Psoas muscle (tissue), 8 donors: ENCODE results near the gene EYS. TPM values are rescaled to one million over a fixed set of nuclear protein-coding genes. Genes with fewer than 3 reads are reported as not detected.

Experiments
- ATAC-seq, 4 donors: fragments of 200-7000 bp; cut with Tn5 transposase; one replicate each; pipeline ENCODE4 v1.9.1; 2020; ENCODE audit warnings: moderate library complexity in 3 of 4, mild to moderate bottlenecking in 2 of 4
- DNase-seq, 2 donors: peaks; one replicate each; pipeline ENCODE4 v3.0.0-alpha.2; 2020
- H3K27ac ChIP-seq: fragments of 200-600 bp; one replicate; pipeline ENCODE4 v1.8.0; 2022
- H3K27me3 ChIP-seq, 3 donors: fragments of 200-600 bp in 1 of 3; one replicate each; pipeline versions ENCODE4 v1.6.1 to v1.8.0; 2013 to 2022; ENCODE audit warnings: low read length in 2 of 3, mild to moderate bottlenecking in 2 of 3, moderate library complexity in 1 of 3; ENCODE audit not compliant: insufficient read depth in 3 of 3
- H3K36me3 ChIP-seq, 2 donors: fragments of 200-600 bp in 1 of 2; one replicate each; pipeline versions ENCODE4 v1.6.1 to v1.8.0; 2013 to 2022; ENCODE audit warnings: low read depth in 1 of 2, mild to moderate bottlenecking in 1 of 2, moderate library complexity in 1 of 2; ENCODE audit not compliant: insufficient read depth in 1 of 2
- H3K4me1 ChIP-seq: fragments of 200-600 bp; one replicate; pipeline ENCODE4 v1.8.0; 2022
- H3K4me3 ChIP-seq: fragments of 200-600 bp; one replicate; pipeline ENCODE4 v1.8.0; 2022; ENCODE audit warnings: mild to moderate bottlenecking
- H3K9me3 ChIP-seq: fragments of 200-600 bp; one replicate; pipeline ENCODE4 v1.8.0; 2022
- CTCF ChIP-seq: fragments of 200-600 bp; IDR thresholded peaks from one replicate; pipeline ENCODE4 v1.8.0; 2022; ENCODE audit warnings: antibody characterized with exemption
- WGBS, 3 donors: extraction: QIAGEN DNeasy Blood & Tissue Kit; methylation state at CpG; one replicate each; pipeline versions ENCODE4 v1.1.6 to v1.1.7; 2013; 5-methylcytosine and 5-hydroxymethylcytosine counted together
- intact Hi-C, 2 donors: fragments of 100-400 bp; cut with DNase I; formaldehyde crosslinking; loops; one replicate each; pipeline versions ENCODE4 v1.11.0 to v1.14.2; 2022
- polyA plus RNA-seq, 3 donors: library from polyadenylated mRNA; stranded (reverse); fragments of 200-250 nt; gene quantifications; one replicate each; pipeline ENCODE4 v1.2.3, GENCODE V29; 2013
- total RNA-seq, 4 donors: library from RNA; stranded (reverse); fragmentation: NEBNext Ultra II Directional in 2 of 4; extraction: Animal tissue kit (Norgen Biotek cat#: 25700) in 2 of 4; gene quantifications; one replicate each; pipeline versions ENCODE4 v1.2.1 to v1.2.4, GENCODE V29; 2021 to 2023
- donor health status: healthy with polysubstance abuse.
- donor health status: DM: no; HTN: no; CAD: no; lungs with moderate emphysema.
- donor health status: Bipolar disorder and iron deficiency.
- donor health status: healthy.
- donor health status: DM: yes; HTN: yes; CAD: no.
- donor health status: DM: no; HTN: no; CAD: no.
- donor health status: DM: no; HTN: no; CAD: no.
- donor health status: DM: yes; HTN: yes; CAD: no.

The EYS gene
- total and polyA plus RNA-seq, 7 donors = under 0.01 TPM; not detected in 6

DNA sequence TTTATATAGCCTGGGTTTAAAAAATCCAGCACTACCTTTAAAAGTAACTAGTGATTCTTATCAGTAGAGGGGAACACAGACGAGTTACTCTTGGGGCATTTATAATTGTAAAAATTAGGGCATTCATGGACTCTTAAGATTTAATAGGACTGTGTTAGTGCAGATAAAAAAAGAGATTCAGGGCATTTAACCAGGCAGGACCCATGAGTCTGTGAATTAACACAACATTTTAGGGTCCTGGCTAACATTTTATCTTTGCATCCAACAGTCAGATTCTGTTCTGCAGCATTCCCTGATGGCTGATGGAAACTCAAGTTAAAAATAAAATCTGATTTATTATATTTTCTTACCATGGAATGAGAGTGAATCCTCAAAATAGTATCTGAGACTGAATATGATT lies 1297.1 kb downstream of the EYS start:
- no peak for DNase-seq
- ATAC-seq = no peak
- intact Hi-C loops = no loop called here
- no peak for TF ChIP-seq CTCF
- H3K27ac ChIP-seq = no peak overlapping the region
- H3K4me1 ChIP-seq = no peaks in the 10 kb centered on the region
- H3K9me3 ChIP-seq = no peaks in the 10 kb centered on the region
- no peaks in the 10 kb centered on the region for H3K36me3 ChIP-seq
- 72 to 79% (median 73%) methylated on average over 1 of the region's 1 CpG for WGBS, 3 donors
- no peaks in the 10 kb centered on the region for H3K27me3 ChIP-seq
- no peak overlapping the region for H3K4me3 ChIP-seq

DNA sequence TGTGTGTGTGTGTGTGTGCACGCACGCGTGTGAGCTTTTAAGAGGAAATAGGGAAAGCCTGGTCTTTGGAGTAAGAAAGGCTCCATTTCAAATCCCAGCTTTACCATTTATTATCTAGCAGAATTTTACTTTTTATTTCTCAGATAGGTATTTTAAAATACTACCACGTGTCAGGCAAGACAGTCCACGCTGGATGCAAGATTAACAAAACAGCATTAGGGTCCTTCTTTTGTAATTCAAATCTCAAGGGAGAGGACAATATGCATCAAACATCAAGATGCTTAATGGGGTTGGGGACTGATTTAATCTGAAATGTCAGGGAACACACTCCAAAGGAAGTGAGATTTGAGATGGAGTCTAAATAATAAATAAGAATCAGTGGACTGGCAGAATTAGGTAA lies 1302.6 kb downstream of the EYS start:
- ATAC-seq = no peak
- 70 to 74% (median 74%) methylated on average over 5 of the region's 5 CpGs for WGBS, 3 donors
- intact Hi-C loops = no loop called here

GRCh38 chr6:64383277-64383676 lies 1323.7 kb downstream of the EYS start:
- H3K36me3 ChIP-seq = no peaks in the 10 kb centered on the region
- WGBS, 3 donors = 34 to 42% (median 35%) methylated on average over 2 of the region's 2 CpGs
- H3K4me3 ChIP-seq = no peak overlapping the region
- ATAC-seq = no peak
- no peaks in the 10 kb centered on the region for H3K9me3 ChIP-seq
- no peaks in the 10 kb centered on the region for H3K27me3 ChIP-seq
- H3K4me1 ChIP-seq = no peaks in the 10 kb centered on the region
- intact Hi-C loops = no loop called here
- no peak for DNase-seq
- H3K27ac ChIP-seq = no peak overlapping the region
- TF ChIP-seq CTCF = no peak

More for the DNA sequence above, 1302.6 kb downstream of the EYS start:
- Histone ChIP-seq H3K27ac (no peak overlapping the region), H3K4me1 (no peaks in the 10 kb centered on the region), H3K27me3 (no peaks in the 10 kb centered on the region), H3K36me3 (no peaks in the 10 kb centered on the region), H3K4me3 (no peak overlapping the region), H3K9me3 (no peaks in the 10 kb centered on the region)
- no peak for TF ChIP-seq CTCF
- no peak for DNase-seq

DNA sequence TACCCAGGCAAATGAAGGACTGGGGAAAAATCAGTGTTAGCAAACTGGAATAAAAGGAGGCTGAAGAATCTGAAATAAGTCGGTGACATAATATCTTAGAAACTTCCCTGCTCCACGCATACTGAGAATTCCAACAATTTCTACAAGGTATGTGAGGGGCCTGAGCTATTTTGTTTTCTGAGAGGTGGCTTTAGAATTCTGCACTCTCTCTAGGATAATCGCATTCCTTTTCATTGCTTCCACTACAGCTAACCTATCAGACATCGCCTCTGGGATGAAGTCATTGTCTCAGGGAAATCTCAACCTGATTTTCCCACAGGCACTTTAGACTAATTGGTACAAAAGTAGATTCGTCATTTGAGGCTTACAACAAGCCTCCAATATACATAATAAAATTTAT lies 1330.6 kb downstream of the EYS start:
- no peaks in the 10 kb centered on the region for H3K27me3 ChIP-seq
- no peak overlapping the region for H3K4me3 ChIP-seq
- intact Hi-C loops = no loop called here
- no peaks in the 10 kb centered on the region for H3K4me1 ChIP-seq
- H3K27ac ChIP-seq = no peak overlapping the region
- no peak for DNase-seq
- H3K36me3 ChIP-seq = no peaks in the 10 kb centered on the region
- H3K9me3 ChIP-seq = no peaks in the 10 kb centered on the region
- no peak for TF ChIP-seq CTCF
- WGBS, 3 donors = 69 to 84% (median 77%) methylated on average over 5 of the region's 5 CpGs
- no peak for ATAC-seq

DNA sequence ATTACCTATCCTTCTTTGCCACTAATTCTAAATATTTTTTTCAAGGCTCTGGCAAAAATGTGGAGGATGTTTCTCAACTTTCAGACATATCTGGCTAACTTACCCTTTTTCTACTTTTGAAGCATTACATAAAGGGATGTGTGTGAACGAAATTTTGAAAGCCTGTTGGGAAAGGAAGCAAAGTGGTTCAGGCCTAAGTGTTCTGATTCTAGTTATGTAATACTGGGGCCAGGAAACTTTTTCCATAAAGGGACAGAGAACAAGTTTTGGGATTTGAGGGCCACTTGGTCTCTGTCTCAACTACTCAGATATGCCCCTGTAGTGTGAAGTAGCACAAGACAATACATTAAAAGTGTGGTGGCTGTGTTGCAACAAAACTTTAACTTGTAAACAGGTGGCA lies 1349.6 kb downstream of the EYS start:
- 62 to 64% (median 62%) methylated on average over 1 of the region's 1 CpG for WGBS, 3 donors
- Histone ChIP-seq H3K4me3 (no peak overlapping the region), H3K4me1 (no peaks in the 10 kb centered on the region), H3K36me3 (no peaks in the 10 kb centered on the region), H3K27me3 (no peaks in the 10 kb centered on the region), H3K27ac (no peak overlapping the region), H3K9me3 (no peaks in the 10 kb centered on the region)
- DNase-seq = no peak
- no peak for ATAC-seq
- intact Hi-C loops = no loop called here
- TF ChIP-seq CTCF = no peak
